GM19452 (cell line): Measurements from ENCODE around the gene POFUT1.
A peak's percentile ranks its signal among the peaks of the same experiment; 100 is the strongest.
"Not testable (repeated sequence)": the region's sequence is repeated elsewhere in the genome, so short reads cannot be mapped to it uniquely, and the experiment has no call there.

Experiments used
- ATAC-seq: cut with Tn5 transposase; IDR thresholded peaks from one replicate; pipeline ENCODE4 v1.9.1; 2021; ENCODE audit not compliant: unreplicated experiment

POFUT1 gene

GRCh38 chr20:32271620-32272019 lies 63.9 kb downstream of the POFUT1 start:
- no peak for ATAC-seq

DNA sequence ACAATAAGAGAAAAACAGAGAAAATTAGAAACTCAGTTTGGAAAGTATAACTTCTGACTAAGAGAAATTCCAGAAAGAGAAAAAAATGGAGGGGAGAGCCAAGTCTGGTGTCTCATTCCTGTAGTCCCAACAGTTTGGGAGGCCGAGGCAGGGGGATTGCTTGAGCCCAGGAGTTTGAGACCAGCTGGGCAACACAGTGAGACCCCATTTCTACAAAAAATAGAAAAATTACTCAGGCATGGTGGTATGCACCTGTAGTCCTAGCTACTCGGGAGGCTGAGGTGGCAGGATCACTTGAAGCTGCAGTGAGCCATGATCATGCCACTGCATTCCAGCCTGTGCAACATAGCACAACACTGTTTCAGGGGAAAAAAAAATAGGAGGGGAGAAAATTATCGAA lies 66.7 kb downstream of the POFUT1 start:
- no peak for ATAC-seq

- ATAC-seq, result not testable (repeated sequence)
Measured at GRCh38 chr20:32275163-32275562, 67.5 kb downstream of the POFUT1 start.

GRCh38 chr20:32277361-32278198 lies 69.9 kb downstream of the POFUT1 start, which contains the start of gene KIF3B:
TSS of gene KIF3B (plus strand) at chr20:32277651. CDS start at chr20:32309778, 32,127 bp downstream.
- ATAC-seq, result peak; percentile 58

- peak; percentile 68 for ATAC-seq
Measured at GRCh38 chr20:32278199-32278643, 70.5 kb downstream of the POFUT1 start.

GRCh38 chr20:32281711-32282110 lies 74.0 kb downstream of the POFUT1 start:
- ATAC-seq, result no peak

DNA sequence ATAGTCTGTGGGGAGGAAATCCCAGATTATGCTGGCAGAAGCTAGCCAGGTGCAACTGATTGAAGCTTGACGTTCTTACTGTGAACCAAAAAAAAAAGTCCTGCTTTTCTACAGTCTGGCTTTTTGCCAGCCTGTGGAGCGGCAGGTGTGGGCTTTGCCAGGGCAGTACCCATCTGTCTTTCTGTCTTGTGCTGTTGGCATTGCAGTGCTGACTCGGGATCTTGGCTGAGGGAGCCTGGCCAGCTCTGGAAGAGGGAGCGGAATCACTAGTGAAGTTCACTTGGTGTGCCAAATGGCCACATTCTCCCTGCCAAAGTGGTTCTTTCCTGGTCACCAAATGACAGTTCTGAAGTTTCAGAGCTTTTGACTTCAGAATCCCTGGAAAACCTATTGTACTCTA lies 74.8 kb downstream of the POFUT1 start:
- ATAC-seq, result no peak

GRCh38 chr20:32285082-32285620 lies 77.5 kb downstream of the POFUT1 start:
- ATAC-seq, result peak; percentile 29

DNA sequence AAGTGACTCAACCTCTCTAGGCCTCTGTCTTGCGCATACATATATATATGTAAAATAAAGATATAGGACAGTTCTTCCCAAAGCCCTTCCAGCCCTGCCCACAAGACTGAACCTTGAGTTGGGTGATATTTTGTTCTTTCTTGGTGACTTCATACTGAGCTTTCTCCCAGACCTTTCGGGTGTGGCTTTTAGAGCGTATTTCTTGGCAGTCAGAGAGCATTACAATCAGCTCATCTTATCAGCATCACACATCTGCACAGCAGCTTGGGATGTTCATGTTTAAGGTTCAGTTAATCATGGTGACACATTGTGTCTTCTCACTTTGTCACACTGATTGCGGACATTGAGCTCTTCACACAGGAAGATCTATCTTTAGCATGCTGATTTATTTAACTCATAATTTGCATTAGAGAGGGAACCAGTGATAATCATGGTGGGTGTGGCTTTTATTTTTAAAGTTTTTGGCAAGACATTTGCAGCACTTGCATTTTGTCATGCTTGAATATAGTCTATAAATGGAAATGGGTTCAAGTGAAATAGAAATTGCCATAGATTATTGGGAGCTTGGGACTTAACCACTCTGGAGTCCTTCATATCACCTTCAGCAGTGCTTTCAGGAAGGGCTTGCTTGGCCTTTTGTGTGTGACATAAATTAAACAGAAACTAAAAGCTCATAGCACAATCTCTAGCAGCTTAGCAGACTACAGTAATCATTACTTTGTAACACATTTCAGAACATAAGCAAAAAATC lies 78.1 kb downstream of the POFUT1 start:
- peak; percentile 71 for ATAC-seq

DNA sequence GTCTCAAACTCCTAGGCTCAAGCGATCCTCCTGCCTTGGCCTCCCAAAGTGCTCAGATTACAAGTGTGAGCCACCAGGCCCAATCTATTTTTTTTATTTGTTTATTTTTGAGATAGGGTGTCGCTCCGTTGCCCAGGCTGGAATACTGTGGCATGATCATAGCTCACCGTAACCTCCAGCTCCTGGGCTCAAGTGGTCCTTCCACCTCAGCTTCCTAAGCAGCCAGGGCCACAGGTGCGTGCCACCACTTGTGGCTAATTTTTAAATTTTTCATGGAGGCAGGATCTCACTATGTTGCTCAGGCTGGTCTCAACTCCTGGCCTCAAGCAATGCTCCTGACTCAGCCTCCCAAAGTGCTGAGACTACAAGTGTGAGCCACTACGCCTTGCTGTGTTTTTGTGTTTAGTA lies 79.6 kb downstream of the POFUT1 start:
- ATAC-seq, result no peak
